Motor neuron (in vitro differentiated cells): ENCODE measurements around the gene HIP1R. TPM values are rescaled to one million over a fixed set of nuclear protein-coding genes. Genes with fewer than 3 reads are reported as not detected.
"Not testable (repeated sequence)": the region's sequence is repeated elsewhere in the genome, so short reads cannot be mapped to it uniquely, and the experiment has no call there.

Experiments
- ATAC-seq, 8 experiments: fragments of 200-7000 bp; cut with Tn5 transposase; replicated peaks in 6 of 8; 2 replicates each; pipeline ENCODE4 v1.8.0; 2021; ENCODE audit warnings: mild to moderate bottlenecking in 8 of 8, moderate library complexity in 8 of 8
- H3K27ac ChIP-seq, 2 donors: fragments of 250-450 bp; sonication (Bioruptor Pico); 2 replicates each; pipeline ENCODE4 v1.9.0; 2021; ENCODE audit warnings: antibody characterized with exemption in 2 of 2, mild to moderate bottlenecking in 2 of 2, moderate library complexity in 1 of 2
- H3K4me1 ChIP-seq, 2 donors: fragments of 250-450 bp; sonication (Bioruptor Pico); replicated peaks in 1 of 2; 2 replicates each; pipeline ENCODE4 v1.6.1; 2021; ENCODE audit warnings: antibody characterized with exemption in 2 of 2, mild to moderate bottlenecking in 2 of 2, moderate library complexity in 1 of 2
- H3K4me3 ChIP-seq, 5 donors: fragments of 250-450 bp; sonication (Bioruptor Pico); 2 replicates each; pipeline ENCODE4 v1.9.0; 2021; ENCODE audit warnings: antibody characterized with exemption in 5 of 5, mild to moderate bottlenecking in 5 of 5, moderate library complexity in 4 of 5
- WGBS, 10 experiments: fragments of 450-650 bp; shearing (Covaris generic); methylation state at CpG; one replicate each; pipeline ENCODE4 v1.0.0; 2022; 5-methylcytosine and 5-hydroxymethylcytosine counted together
- in situ Hi-C, 9 experiments: fragments of 400-800 bp; cut with MboI; loops; one replicate each; pipeline ENCODE4 v1.15.0; 2021; ENCODE audit warnings: low sequenced_read_pairs in 9 of 9, low pct_unique_long_range_greater_than_20kb in 2 of 9; ENCODE audit not compliant: unreplicated experiment in 9 of 9
- total RNA-seq, 8 experiments: library from RNA; unstranded; fragments of 300-600 nt; gene quantifications; 2 replicates each; pipeline versions ENCODE4 v1.2.3 to v1.2.4, GENCODE V29; 2022

Gene HIP1R, protein sequence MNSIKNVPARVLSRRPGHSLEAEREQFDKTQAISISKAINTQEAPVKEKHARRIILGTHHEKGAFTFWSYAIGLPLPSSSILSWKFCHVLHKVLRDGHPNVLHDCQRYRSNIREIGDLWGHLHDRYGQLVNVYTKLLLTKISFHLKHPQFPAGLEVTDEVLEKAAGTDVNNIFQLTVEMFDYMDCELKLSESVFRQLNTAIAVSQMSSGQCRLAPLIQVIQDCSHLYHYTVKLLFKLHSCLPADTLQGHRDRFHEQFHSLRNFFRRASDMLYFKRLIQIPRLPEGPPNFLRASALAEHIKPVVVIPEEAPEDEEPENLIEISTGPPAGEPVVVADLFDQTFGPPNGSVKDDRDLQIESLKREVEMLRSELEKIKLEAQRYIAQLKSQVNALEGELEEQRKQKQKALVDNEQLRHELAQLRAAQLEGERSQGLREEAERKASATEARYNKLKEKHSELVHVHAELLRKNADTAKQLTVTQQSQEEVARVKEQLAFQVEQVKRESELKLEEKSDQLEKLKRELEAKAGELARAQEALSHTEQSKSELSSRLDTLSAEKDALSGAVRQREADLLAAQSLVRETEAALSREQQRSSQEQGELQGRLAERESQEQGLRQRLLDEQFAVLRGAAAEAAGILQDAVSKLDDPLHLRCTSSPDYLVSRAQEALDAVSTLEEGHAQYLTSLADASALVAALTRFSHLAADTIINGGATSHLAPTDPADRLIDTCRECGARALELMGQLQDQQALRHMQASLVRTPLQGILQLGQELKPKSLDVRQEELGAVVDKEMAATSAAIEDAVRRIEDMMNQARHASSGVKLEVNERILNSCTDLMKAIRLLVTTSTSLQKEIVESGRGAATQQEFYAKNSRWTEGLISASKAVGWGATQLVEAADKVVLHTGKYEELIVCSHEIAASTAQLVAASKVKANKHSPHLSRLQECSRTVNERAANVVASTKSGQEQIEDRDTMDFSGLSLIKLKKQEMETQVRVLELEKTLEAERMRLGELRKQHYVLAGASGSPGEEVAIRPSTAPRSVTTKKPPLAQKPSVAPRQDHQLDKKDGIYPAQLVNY
- 10 to 100 TPM in 7 of 8 experiments, 1 to 10 TPM in 1; 7.6 to 84.1 (median 46.5) TPM for total RNA-seq

DNA sequence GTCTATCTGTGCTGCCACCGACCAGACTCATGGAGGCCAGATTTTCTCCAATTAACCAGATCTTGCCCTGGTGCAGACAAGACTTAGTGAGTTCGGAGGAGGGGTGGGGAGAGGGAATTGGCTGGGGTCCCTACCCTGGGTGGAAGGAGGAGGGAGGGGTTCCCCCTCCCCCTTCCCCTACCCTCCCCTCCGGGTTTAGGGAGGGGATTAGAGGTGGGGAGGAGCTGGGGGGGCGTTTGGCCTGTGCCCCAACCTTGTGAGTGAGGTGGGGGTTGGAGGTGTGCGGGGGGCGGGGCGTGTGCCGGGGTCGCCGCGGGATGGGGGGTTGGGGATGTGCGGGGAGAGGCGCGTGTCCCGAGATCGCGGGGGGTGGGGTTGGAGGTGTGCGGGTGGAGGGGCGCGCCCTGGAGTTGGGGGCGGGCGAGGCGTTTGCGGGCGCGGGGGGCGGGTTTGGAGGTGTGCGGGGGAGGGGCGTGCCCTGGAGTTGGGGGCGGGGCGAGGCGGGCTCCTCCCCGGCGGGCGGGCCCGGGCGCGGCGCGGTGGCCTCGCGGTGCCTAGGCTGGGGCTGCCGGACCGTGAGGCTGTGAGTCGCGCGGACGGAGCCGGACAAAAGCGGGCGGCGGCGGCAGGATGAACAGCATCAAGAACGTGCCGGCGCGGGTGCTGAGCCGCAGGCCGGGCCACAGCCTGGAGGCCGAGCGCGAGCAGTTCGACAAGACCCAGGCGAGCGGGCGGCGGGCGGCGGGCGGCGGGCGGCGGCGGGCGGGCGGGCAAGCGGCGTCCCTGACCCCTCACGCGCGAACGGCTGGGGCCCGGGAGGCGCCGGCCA, at the start of gene HIP1R:
Gene HIP1R, plus strand, starts transcription at position 537 of the 829 bp plus-strand sequence. Its CDS starts 94 bp downstream, at position 631.
- in situ Hi-C loops, result no loop called here
- H3K4me1 ChIP-seq, result peaks cover 12 to 17% of the 10 kb centered on the region in 2 donors
- H3K27ac ChIP-seq, result peak within 1 kb of the TSS; percentile 87 to 94
- WGBS, 10 experiments, result 20% methylated on average over 1 of the region's 85 CpGs; no CpG with 5 or more reads in 9 of the 10 experiments
- H3K4me3 ChIP-seq, result peak within 1 kb of the TSS; percentile 71 to 91 (median 84)
- peak; percentile 28 to 64 (median 52) for ATAC-seq

DNA sequence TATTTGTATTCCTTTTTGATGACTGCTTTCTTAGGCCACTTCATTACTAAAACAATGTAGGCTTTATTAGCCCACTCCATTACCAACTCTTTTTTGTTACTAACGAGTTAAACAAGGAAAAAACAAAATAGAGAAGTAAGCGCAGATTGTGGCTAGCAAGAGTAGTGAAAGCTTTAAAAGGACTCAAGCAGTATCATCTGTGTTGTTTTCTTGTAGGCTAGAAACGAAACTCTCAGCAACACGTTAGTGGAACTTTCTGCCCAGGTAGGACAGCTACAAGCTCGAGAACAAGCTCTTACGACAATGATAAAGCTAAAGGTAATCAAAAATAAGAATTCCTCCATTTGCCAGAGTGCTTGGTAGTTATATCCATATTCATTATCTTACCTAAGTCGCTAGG, 49.8 kb upstream of the HIP1R start:
- WGBS, 10 experiments, result 37 to 93% (median 84%) methylated on average over 2 to 7 of the region's 7 CpGs
- Histone ChIP-seq H3K27ac (no peak overlapping the region), H3K4me1 (no peaks in the 10 kb centered on the region), H3K4me3 (no peak overlapping the region)
- no peak for ATAC-seq
- in situ Hi-C loops, result no loop called here

DNA sequence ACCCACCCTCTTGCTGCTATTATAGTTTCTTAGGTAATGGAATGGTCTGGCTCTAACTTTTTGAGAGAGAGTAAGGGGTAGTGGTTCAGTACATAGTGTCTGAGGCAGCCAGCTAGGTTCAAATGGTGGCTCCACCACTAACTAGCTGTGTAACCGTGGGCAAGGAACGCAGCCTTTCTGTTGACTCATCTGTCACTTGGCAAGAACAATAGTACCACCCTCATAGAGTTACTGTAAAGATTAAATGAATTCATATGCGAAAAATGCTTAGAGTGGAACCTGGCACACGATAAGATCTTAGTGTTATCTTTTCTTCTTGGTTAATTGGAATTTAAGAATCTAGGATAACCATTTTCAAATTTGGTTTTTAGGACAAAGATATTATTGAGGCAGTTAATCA, 46.9 kb upstream of the HIP1R start:
- ATAC-seq, result peak in 1 of 8 experiments; percentile 22
- Histone ChIP-seq H3K4me1 (no peaks in the 10 kb centered on the region), H3K27ac (no peak overlapping the region), H3K4me3 (no peak overlapping the region)
- in situ Hi-C loops, result no loop called here
- WGBS, 10 experiments, result 13 to 100% (median 65%) methylated on average over 1 to 4 of the region's 4 CpGs; no CpG with 5 or more reads in 2 of the 10 experiments

DNA sequence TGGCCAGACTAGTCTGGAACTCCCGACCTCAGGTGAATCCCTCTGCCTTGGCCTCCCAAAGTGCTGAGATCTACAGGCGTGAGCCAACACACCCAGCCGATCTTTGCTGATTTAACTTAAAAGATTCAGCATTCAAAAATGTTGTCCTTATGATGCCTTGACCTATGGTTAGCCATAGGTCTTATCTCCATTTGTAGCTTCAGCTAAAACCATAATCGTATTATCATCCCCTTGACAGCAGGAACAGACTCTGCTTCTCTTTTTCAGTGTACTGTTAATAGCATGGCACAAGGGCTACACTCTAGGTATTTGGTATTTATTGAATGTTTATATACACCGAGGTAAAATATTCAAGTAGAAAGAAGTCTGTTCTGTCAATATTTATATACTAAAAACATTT, 45.6 kb upstream of the HIP1R start:
- ATAC-seq, result no peak
- WGBS, 10 experiments, result 17 to 100% (median 84%) methylated on average over 1 to 4 of the region's 5 CpGs; no CpG with 5 or more reads in 1 of the 10 experiments
- H3K4me3 ChIP-seq, result no peak overlapping the region
- no peaks in the 10 kb centered on the region for H3K4me1 ChIP-seq
- in situ Hi-C loops, result loop anchor here in 2 of 9 experiments (10.0 kb wide), 1 partner anchor 165 kb away; no protein-coding TSS in a partner anchor
- H3K27ac ChIP-seq, result no peak overlapping the region

DNA sequence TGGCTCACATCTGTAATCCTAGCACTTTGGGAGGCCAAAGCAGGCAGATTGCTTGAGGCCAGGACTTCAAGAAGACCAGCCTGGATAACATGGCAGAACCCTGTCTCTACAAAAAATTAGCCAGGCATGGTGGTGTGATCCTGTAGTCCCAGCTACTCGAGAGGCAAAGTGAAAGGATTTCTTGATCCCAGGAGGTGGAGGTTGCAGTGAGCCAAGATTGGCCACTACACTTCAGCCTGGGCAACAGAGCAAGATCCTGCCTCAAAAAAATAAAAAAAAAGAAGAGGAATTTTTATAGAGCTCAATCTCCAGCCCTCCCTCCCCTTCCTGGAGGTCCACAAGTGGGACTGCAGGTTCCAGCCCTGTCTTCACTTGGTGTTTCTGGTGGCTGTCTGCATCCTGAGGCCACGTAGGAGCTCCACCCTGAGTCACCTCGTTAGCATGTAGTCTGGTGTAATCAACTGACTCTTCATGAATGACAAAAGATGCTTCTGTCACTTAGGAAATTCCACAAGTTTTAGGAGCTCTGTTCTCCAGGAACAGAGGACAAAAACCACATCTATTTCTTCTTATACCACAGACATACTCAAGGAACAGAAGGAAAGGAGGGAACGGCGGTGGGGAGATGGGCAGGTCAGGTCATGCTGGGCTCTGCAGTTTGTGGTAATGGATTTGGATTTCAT, 44.7 kb upstream of the HIP1R start:
- Histone ChIP-seq H3K4me1 (no peaks in the 10 kb centered on the region), H3K4me3 (no peak overlapping the region), H3K27ac (no peak overlapping the region)
- in situ Hi-C loops, result loop anchor here in 2 of 9 experiments (10.0 kb wide), 1 partner anchor 164 kb away; no protein-coding TSS in a partner anchor
- peak in 2 of 8 experiments; percentile 70 to 74 for ATAC-seq
- 40 to 100% (median 88%) methylated on average over 1 to 2 of the region's 5 CpGs; no CpG with 5 or more reads in 4 of the 10 experiments for WGBS, 10 experiments

DNA sequence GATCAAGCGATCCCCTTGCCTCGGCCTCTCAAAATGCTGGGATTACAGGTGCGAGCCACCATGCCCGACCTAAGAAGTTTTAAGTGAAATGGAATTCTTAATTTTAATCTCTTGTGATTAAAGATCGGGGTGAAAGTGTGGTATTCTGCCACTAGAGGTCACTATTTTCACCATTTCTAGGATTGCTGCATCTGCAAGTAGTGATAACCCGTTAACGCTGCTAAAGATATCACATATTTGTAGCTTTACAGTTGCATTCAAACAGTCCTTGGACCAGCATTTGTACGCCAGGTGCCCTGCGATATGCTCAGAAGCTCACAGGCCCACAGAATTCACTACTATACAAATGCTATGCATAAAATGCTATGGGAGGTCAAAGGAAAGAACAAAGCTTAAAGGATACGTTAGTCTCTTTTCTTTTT, 41.6 kb upstream of the HIP1R start:
- in situ Hi-C loops, result loop anchor here in 2 of 9 experiments (10.0 kb wide), 1 partner anchor 161 kb away; no protein-coding TSS in a partner anchor

DNA sequence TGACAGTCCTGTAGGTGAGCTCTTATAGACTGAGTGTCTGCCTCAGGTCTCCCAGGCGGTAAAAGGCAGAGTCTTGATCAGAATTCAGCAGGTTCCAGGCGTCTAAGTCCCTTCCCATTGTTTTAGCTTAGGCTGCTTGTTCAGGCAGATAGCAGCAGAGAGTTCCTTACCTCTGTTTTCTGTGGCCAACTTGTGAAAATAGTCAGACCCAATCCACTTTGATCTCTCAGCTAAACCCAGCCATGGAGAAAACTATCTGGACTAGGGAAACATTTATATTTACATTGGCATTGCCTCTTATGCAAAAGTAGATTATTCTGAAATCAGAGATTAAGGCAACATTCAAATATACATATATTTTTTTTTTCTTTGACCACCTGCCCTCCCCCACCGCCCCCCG, 39.5 kb upstream of the HIP1R start:
- WGBS, 10 experiments, result 0 to 37% methylated on average over 1 to 2 of the region's 4 CpGs; no CpG with 5 or more reads in 8 of the 10 experiments
- H3K27ac ChIP-seq, result no peak overlapping the region
- no peaks in the 10 kb centered on the region for H3K4me1 ChIP-seq
- no peak overlapping the region for H3K4me3 ChIP-seq
- peak in 1 of 8 experiments; percentile 36 for ATAC-seq
- in situ Hi-C loops, result loop anchor here in 2 of 9 experiments (10.0 kb wide), 1 partner anchor 159 kb away; no protein-coding TSS in a partner anchor

More for the DNA sequence above, 41.6 kb upstream of the HIP1R start:
- peak in 7 of 8 experiments; percentile 25 to 83 (median 51) for ATAC-seq
- Histone ChIP-seq H3K4me1 (no peaks in the 10 kb centered on the region), H3K4me3 (no peak overlapping the region), H3K27ac (no peak overlapping the region)
- WGBS, 10 experiments, result 0 to 60% (median 17%) methylated on average over 1 to 10 of the region's 10 CpGs

DNA sequence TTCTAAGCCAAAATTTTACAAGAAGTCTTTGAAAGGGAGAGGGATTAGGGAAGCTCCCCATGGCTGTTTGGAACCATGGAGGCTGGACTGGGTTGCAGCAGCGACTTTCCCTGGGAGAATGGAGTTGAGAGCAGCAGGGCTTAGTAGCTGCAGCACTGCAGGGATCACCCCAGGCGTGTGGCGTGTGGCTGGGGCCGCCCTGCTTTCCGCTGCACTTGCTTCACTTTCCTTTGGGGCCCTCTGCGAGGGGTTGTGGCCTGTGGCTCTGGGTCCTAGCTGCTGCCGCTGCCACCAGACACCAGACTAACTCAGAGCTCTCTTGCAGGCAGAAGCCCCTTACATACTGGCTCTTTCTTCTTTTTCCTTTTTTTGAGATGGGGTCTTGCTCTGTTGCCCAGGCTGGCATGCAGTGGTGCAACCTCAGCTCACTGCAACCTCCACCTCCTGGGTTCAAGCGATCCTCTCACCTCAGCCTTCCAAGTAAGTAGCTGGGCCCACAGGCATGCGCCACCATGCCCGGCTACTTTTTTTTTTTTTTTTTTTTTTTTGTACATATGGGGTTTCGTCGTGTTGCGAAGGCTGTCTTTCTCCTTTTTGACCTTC, 35.5 kb upstream of the HIP1R start:
- WGBS, 10 experiments, result 73 to 100% (median 90%) methylated on average over 1 to 8 of the region's 13 CpGs; no CpG with 5 or more reads in 2 of the 10 experiments
- ATAC-seq, result no peak
- H3K4me1 ChIP-seq, result no peaks in the 10 kb centered on the region
- no peak overlapping the region for H3K4me3 ChIP-seq
- H3K27ac ChIP-seq, result no peak overlapping the region
- in situ Hi-C loops, result loop anchor here in 2 of 9 experiments (10.0 kb wide), 1 partner anchor 155 kb away; no protein-coding TSS in a partner anchor

DNA sequence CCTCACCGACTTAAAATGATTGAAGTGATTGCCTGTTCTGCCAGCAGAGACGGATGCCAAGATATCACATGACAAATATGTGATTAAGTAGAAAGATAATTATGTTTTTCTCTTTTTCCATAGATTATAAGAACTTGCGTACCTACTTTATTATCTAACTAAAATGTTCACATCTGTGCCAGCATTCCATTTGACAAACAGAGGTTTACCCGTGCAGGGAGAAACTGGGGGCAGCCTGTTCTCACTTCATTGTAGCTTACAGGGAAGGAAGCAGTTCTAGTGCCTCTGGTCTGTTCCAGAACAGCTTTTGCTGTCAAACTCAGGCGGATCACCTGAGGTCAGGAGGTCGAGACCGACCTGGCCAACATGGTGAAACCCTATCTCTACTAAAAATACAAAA, 31.3 kb upstream of the HIP1R start:
- H3K4me3 ChIP-seq, result no peak overlapping the region
- WGBS, 10 experiments, result 62 to 100% (median 83%) methylated on average over 1 to 7 of the region's 7 CpGs; no CpG with 5 or more reads in 2 of the 10 experiments
- H3K27ac ChIP-seq, result no peak overlapping the region
- no peaks in the 10 kb centered on the region for H3K4me1 ChIP-seq
- ATAC-seq, result no peak
- in situ Hi-C loops, result no loop called here

DNA sequence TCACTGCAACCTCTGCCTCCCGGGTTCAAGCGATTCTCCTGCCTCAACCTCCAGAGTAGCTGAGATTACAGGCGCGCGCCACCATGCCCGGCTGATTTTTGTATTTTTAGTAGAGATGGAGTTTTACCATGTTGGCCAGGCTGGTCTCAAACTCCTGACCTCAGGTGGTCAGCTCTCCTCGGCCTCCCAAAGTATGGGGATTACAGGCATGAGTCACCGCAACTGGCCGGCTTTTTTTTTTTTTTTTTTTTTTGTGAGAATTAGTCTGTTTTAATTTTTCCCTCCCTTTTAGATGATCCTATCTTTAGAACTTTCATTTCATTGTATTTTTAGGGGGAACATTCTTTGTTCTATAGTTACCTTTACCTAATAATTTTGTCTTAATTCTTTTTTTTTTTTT, 30.3 kb upstream of the HIP1R start:
- H3K4me3 ChIP-seq, H3K27ac ChIP-seq, in situ Hi-C loops, H3K4me1 ChIP-seq, ATAC-seq: not testable (repeated sequence)
- WGBS, 10 experiments, result 86 to 100% (median 93%) methylated on average over 2 to 7 of the region's 9 CpGs; no CpG with 5 or more reads in 3 of the 10 experiments

DNA sequence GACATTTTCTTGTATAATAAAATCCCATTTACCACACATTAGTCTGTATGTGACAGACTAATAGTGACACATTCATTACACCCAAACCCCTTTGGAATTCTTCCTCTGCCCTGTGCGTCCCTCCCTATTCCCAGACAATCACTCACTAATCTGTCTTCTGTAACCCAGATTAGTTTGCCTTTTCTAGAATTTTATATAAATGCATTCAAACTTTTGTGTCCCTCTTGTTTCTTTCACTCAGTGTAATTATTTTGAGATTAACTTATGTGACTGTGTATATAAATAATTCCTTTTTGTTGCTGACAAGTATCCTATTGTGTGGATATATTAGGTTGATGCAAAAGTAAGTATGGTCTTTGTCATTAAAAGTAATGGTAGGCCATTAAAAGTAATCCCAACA, 27.6 kb upstream of the HIP1R start:
- Histone ChIP-seq H3K4me3 (no peak overlapping the region), H3K27ac (no peak overlapping the region), H3K4me1 (no peaks in the 10 kb centered on the region)
- WGBS, 10 experiments, result 60 to 100% (median 78%) methylated on average over 1 of the region's 1 CpG; no CpG with 5 or more reads in 4 of the 10 experiments
- in situ Hi-C loops, result no loop called here
- ATAC-seq, result no peak
